Naive thymus-derived CD4-positive, alpha-beta T cell (primary cell): ENCODE measurements around the gene BCKDHB. TPM values are rescaled to one million over a fixed set of nuclear protein-coding genes. Genes with fewer than 3 reads are reported as not detected.
A peak's percentile ranks its signal among the peaks of the same experiment; 100 is the strongest.

Source experiments
- ATAC-seq: fragments of 150-1000 bp; cut with Tn5 transposase; 2 replicates; pipeline ENCODE4 v1.10.0; 2021; ENCODE audit warnings: mild to moderate bottlenecking, moderate library complexity
- CTCF ChIA-PET: fragments of 350-600 bp; sonication (Branson Sonifier 250); formaldehyde crosslinking; loops from one replicate; lab custom pipeline; 2021; ENCODE audit warnings: antibody characterized with exemption; lab: Charles Lee
- POLR2A ChIA-PET: fragments of 350-600 bp; sonication (Branson Sonifier 250); formaldehyde crosslinking; loops from one replicate; lab custom pipeline; 2021; ENCODE audit warnings: antibody characterized with exemption, inconsistent platforms; lab: Charles Lee
- DNase-seq, 9 donors: peaks; one replicate each; pipeline versions ENCODE4 v3.0.0 to v3.0.0-alpha.2; 2020 to 2022; ENCODE audit warnings: mixed read lengths in 1 of 9
- H3K27ac ChIP-seq: one replicate; pipeline ENCODE4 v1.7.0; 2013; ENCODE audit warnings: mild to moderate bottlenecking, low read depth, low read length, moderate library complexity
- H3K27me3 ChIP-seq, 2 donors: one replicate each; pipeline ENCODE4 v1.7.0; 2013; ENCODE audit warnings: low read length in 2 of 2, mild to moderate bottlenecking in 2 of 2, moderate library complexity in 2 of 2; ENCODE audit not compliant: control insufficient read depth in 2 of 2, insufficient read depth in 2 of 2
- H3K36me3 ChIP-seq, 3 experiments: 1 replicate in 2 of 3; 2 replicates in 1 of 3; pipeline ENCODE4 v1.7.0; 2013; ENCODE audit warnings: low read length in 3 of 3, mild to moderate bottlenecking in 3 of 3, moderate library complexity in 1 of 3; ENCODE audit not compliant: insufficient read depth in 3 of 3, control insufficient read depth in 2 of 3
- H3K4me1 ChIP-seq, 2 donors: one replicate each; pipeline ENCODE4 v1.7.0; 2013; ENCODE audit warnings: low read length in 2 of 2, mild to moderate bottlenecking in 2 of 2, moderate library complexity in 1 of 2; ENCODE audit not compliant: control insufficient read depth in 2 of 2, insufficient read depth in 2 of 2
- H3K4me3 ChIP-seq: 2 replicates; pipeline ENCODE4 v1.7.0; 2013; ENCODE audit warnings: mild to moderate bottlenecking, low read length
- H3K9me3 ChIP-seq, 3 experiments: 1 replicate in 2 of 3; 2 replicates in 1 of 3; pipeline ENCODE4 v1.7.0; 2013; ENCODE audit warnings: low read length in 3 of 3; ENCODE audit not compliant: control insufficient read depth in 2 of 3
- H3K27ac Mint-ChIP-seq, 9 donors: one replicate each; pipeline ENCODE4 v1.8.0; 2020 to 2022; ENCODE audit warnings: mixed read lengths in 9 of 9, mild to moderate bottlenecking in 8 of 9, moderate library complexity in 5 of 9, inconsistent platforms in 2 of 9
- H3K27me3 Mint-ChIP-seq, 5 donors: one replicate each; pipeline ENCODE4 v1.8.0; 2021 to 2022; ENCODE audit warnings: mixed read lengths in 5 of 5, mild to moderate bottlenecking in 1 of 5
- H3K36me3 Mint-ChIP-seq, 5 donors: one replicate each; pipeline ENCODE4 v1.8.0; 2020 to 2022; ENCODE audit warnings: mixed read lengths in 5 of 5, mild to moderate bottlenecking in 3 of 5, inconsistent platforms in 1 of 5
- H3K4me1 Mint-ChIP-seq, 7 donors: one replicate each; pipeline ENCODE4 v1.8.0; 2020 to 2022; ENCODE audit warnings: mixed read lengths in 7 of 7, mild to moderate bottlenecking in 3 of 7, inconsistent platforms in 1 of 7
- H3K4me3 Mint-ChIP-seq, 10 donors: one replicate each; pipeline ENCODE4 v1.8.0; 2020 to 2022; ENCODE audit warnings: mild to moderate bottlenecking in 10 of 10, mixed read lengths in 10 of 10, moderate library complexity in 6 of 10, inconsistent platforms in 2 of 10
- H3K9me3 Mint-ChIP-seq, 11 donors: one replicate each; pipeline ENCODE4 v1.8.0; 2020 to 2022; ENCODE audit warnings: mixed read lengths in 11 of 11, mild to moderate bottlenecking in 4 of 11, inconsistent platforms in 1 of 11, moderate library complexity in 1 of 11
- intact Hi-C, 2 donors: fragments of 100-400 bp; cut with micrococcal nuclease; formaldehyde crosslinking; loops; one replicate each; pipeline ENCODE4 v1.15.1; 2023
- polyA plus RNA-seq, 2 donors: library from polyadenylated mRNA; unstranded; fragments of 300-500 nt; fragmentation: Illumina TruSeq; gene quantifications; one replicate each; pipeline ENCODE4 v1.2.3, GENCODE V29; 2021
- total RNA-seq, 6 experiments: library from RNA in 5 of 6; stranded (reverse) in 5 of 6; gene quantifications; 1 replicate in 5 of 6; 2 replicates in 1 of 6; pipeline ENCODE4 v1.2.3 and lab custom pipeline; 2021 to 2026

Gene BCKDHB
- total and polyA plus RNA-seq, 7 experiments from 2014 or later, result 13.8 to 24.3 (median 18.6) TPM

DNA sequence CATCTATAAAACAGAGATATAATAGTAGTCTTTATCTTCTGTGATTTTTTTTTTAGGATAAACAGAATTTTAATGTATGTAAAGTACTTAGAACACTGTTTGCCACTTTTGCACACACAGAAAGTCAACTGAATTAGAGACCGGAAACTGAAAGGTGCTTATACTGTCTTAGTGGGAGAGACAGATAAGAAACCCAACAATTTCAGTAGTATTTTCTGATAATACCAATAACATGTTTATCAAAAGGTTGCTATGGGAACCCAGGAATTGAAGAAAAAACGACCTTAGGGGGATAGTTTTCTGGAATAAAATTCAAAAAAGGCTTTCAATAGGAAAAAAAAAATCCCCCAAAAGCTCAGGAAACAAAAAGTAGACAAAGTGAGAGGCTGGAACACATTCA is 138.6 kb downstream of the BCKDHB start:
- H3K36me3 Mint-ChIP-seq, result peaks cover 4 to 35% (median 25%) of the 10 kb centered on the region in 5 donors
- no peaks in the 10 kb centered on the region for H3K27me3 Mint-ChIP-seq
- DNase-seq, result no peak
- Histone ChIP-seq H3K27me3 (no peaks in the 10 kb centered on the region), H3K4me3 (no peak overlapping the region), H3K4me1 (no peaks in the 10 kb centered on the region), H3K36me3 (no peaks in the 10 kb centered on the region), H3K9me3 (no peaks in the 10 kb centered on the region), H3K27ac (no peak overlapping the region)
- ChIA-PET CTCF (no interaction called here), POLR2A (no interaction called here)
- H3K4me1 Mint-ChIP-seq, result peaks cover 0 to 17% (median 6%) of the 10 kb centered on the region in 7 donors
- no peak for ATAC-seq
- no peak overlapping the region for H3K4me3 Mint-ChIP-seq
- H3K9me3 Mint-ChIP-seq, result peaks cover 0 to 2% (median 0%) of the 10 kb centered on the region in 11 donors
- no peak overlapping the region for H3K27ac Mint-ChIP-seq
- intact Hi-C loops, result no loop called here

DNA sequence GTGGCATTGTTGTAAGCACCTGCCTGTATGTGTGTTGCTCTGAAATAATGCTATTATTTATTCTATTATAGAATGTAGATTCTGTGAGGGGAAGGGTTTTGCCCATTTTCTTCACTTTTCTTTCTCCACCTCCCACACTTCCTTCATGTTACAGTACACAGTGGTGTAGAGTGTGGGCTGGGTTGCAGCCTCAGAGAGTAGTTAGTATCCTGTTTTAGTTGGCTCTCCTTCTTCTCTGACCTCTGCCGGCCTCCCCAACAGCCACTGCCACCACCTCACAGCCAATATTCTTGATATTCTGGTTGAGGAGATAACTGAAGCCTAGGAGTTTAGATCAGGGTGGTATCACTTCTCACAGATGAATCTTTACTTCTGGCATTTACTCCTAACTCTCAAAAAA is 143.4 kb downstream of the BCKDHB start:
- H3K36me3 Mint-ChIP-seq, result peaks cover 0 to 26% (median 8%) of the 10 kb centered on the region in 5 donors
- peaks cover 0 to 11% (median 6%) of the 10 kb centered on the region in 7 donors for H3K4me1 Mint-ChIP-seq
- Histone ChIP-seq H3K27ac (no peak overlapping the region), H3K4me3 (no peak overlapping the region), H3K27me3 (no peaks in the 10 kb centered on the region), H3K9me3 (no peaks in the 10 kb centered on the region), H3K36me3 (no peaks in the 10 kb centered on the region), H3K4me1 (no peaks in the 10 kb centered on the region)
- POLR2A ChIA-PET, result interaction anchor here (0.7 kb wide), 1 partner anchor 16 kb away, joined by 3 read pairs; no protein-coding TSS in a partner anchor
- intact Hi-C loops, result no loop called here
- DNase-seq, result no peak
- H3K27me3 Mint-ChIP-seq, result no peaks in the 10 kb centered on the region
- H3K4me3 Mint-ChIP-seq, result no peak overlapping the region
- ATAC-seq, result no peak
- CTCF ChIA-PET, result no interaction called here
- peak overlapping the region in 1 of 9 donors; percentile 73 for H3K27ac Mint-ChIP-seq
- no peaks in the 10 kb centered on the region for H3K9me3 Mint-ChIP-seq

DNA sequence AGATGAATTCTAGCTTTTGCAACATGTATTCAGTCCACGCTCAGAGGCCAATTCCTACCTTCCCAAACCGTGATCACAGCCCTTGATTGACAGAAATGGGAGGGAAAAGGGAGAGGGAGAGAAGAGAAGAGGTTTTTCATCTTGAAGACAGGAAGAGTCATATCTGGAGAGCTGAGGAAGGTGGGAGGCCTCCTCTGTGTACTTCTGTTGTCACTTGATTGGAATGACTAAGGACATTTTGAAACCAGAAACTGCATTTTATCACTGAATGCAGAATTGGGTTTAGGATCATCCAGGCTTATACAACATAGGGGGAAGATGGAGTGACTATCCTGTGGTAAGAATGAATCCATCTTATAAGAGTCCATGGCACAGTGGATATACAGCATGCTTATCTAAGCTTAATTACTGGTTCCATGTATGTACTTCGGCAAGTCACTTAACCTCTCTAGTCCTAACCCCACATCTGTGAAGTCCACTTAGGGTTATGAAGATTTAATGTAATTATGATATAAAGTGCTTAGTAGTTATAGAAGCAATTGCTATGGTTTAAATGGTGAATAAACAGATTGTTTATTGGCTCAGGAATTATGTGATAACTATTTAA is 144.0 kb downstream of the BCKDHB start:
- no peak overlapping the region for H3K4me3 ChIP-seq
- H3K27ac Mint-ChIP-seq, result peak overlapping the region in 1 of 9 donors; percentile 73
- peaks cover 0 to 29% (median 8%) of the 10 kb centered on the region in 5 donors for H3K36me3 Mint-ChIP-seq
- H3K27me3 Mint-ChIP-seq, result no peaks in the 10 kb centered on the region
- no peak for ATAC-seq
- CTCF ChIA-PET, result no interaction called here
- no peaks in the 10 kb centered on the region for H3K36me3 ChIP-seq
- DNase-seq, result no peak
- H3K4me3 Mint-ChIP-seq, result no peak overlapping the region
- H3K9me3 Mint-ChIP-seq, result no peaks in the 10 kb centered on the region
- no peaks in the 10 kb centered on the region for H3K4me1 ChIP-seq
- peaks cover 0 to 11% (median 6%) of the 10 kb centered on the region in 7 donors for H3K4me1 Mint-ChIP-seq
- intact Hi-C loops, result no loop called here
- no peak overlapping the region for H3K27ac ChIP-seq
- POLR2A ChIA-PET, result interaction anchor here (0.7 kb wide), 1 partner anchor 16 kb away, joined by 3 read pairs; no protein-coding TSS in a partner anchor
- no peaks in the 10 kb centered on the region for H3K27me3 ChIP-seq
- H3K9me3 ChIP-seq, result no peaks in the 10 kb centered on the region

DNA sequence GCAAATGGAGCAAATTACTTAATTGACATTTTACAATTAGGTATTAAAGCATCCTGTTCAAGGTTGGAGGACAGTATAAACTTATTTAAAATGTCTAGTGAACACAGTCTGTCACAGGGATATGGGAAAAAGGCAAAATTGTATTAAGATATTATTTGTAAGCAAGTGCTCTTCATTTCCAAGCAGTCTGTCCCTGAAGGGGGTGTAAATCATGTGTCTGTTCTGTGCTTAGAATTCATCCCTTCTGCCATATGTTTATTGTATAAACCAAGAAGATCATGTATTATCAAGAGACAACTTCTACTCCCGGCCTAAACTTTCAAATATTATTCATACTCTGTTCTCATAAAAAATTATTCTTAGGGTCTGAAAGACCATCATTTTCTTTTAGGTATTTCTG is 144.8 kb downstream of the BCKDHB start:
- H3K9me3 Mint-ChIP-seq, result no peaks in the 10 kb centered on the region
- H3K27me3 ChIP-seq, result no peaks in the 10 kb centered on the region
- POLR2A ChIA-PET, result no interaction called here

DNA sequence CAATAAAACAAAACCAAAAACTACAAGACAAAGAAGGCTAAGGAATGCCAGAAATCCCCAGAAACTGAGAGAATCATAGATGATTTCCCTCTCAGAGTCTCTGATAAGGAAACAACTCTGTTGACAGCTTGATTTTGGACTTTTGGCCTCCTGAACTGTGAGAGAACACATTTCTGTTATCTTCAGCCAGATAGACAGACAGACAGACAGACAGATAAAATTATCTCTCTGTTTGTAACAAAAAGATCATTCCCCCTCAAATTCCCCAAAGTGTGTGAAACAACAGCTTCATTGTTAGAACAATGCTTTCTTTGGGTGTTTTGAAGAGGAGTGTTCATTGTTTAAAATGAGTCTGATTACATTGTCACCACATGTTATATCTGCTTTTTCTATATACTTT is 148.2 kb downstream of the BCKDHB start:
- H3K27ac ChIP-seq, result no peak overlapping the region
- ATAC-seq, result no peak

More for the DNA sequence above, 144.8 kb downstream of the BCKDHB start:
- intact Hi-C loops, result no loop called here
- DNase-seq, result no peak
- Histone ChIP-seq H3K4me3 (no peak overlapping the region), H3K36me3 (no peaks in the 10 kb centered on the region), H3K4me1 (no peaks in the 10 kb centered on the region), H3K9me3 (no peaks in the 10 kb centered on the region), H3K27ac (no peak overlapping the region)
- no peaks in the 10 kb centered on the region for H3K27me3 Mint-ChIP-seq
- H3K4me1 Mint-ChIP-seq, result peaks cover 0 to 11% (median 6%) of the 10 kb centered on the region in 7 donors
- no peak overlapping the region for H3K27ac Mint-ChIP-seq
- no peak for ATAC-seq
- CTCF ChIA-PET, result no interaction called here
- H3K36me3 Mint-ChIP-seq, result peaks cover 0 to 27% (median 8%) of the 10 kb centered on the region in 5 donors
- H3K4me3 Mint-ChIP-seq, result no peak overlapping the region

DNA sequence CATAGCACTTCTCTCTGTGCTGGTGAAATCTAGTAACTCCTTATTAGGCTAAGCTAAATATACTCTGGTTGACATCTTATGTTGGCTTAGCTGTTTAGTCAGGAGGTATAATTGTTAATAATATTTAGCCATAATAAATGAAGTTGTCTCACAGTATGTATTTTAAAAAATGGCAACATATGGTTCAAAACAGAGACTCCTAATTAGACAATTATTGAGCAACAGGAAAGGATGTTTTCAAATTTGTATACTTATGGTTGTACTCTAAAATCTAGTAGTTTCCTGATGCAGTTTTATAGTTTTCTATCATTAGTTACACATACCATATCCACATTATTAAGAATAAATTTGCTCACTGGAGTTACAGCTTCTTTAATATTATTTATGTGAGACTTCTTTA is 150.2 kb downstream of the BCKDHB start:
- peaks cover 0 to 3% (median 0%) of the 10 kb centered on the region in 11 donors for H3K9me3 Mint-ChIP-seq
- H3K27ac Mint-ChIP-seq, result no peak overlapping the region
- Histone ChIP-seq H3K4me1 (no peaks in the 10 kb centered on the region), H3K36me3 (no peaks in the 10 kb centered on the region), H3K4me3 (no peak overlapping the region), H3K27me3 (no peaks in the 10 kb centered on the region), H3K9me3 (no peaks in the 10 kb centered on the region), H3K27ac (no peak overlapping the region)
- POLR2A ChIA-PET, result no interaction called here
- intact Hi-C loops, result no loop called here
- H3K4me1 Mint-ChIP-seq, result no peaks in the 10 kb centered on the region
- ATAC-seq, result no peak
- H3K4me3 Mint-ChIP-seq, result no peak overlapping the region
- H3K27me3 Mint-ChIP-seq, result no peaks in the 10 kb centered on the region
- no peak for DNase-seq
- H3K36me3 Mint-ChIP-seq, result peaks cover 0 to 32% (median 13%) of the 10 kb centered on the region in 5 donors
- CTCF ChIA-PET, result no interaction called here

More for the DNA sequence above, 148.2 kb downstream of the BCKDHB start:
- Mint-ChIP-seq H3K27me3 (no peaks in the 10 kb centered on the region), H3K9me3 (peaks cover 0 to 3% (median 0%) of the 10 kb centered on the region in 11 donors), H3K36me3 (peaks cover 0 to 33% (median 13%) of the 10 kb centered on the region in 5 donors), H3K27ac (no peak overlapping the region), H3K4me3 (no peak overlapping the region), H3K4me1 (peaks cover 0 to 10% (median 0%) of the 10 kb centered on the region in 7 donors)
- no peaks in the 10 kb centered on the region for H3K36me3 ChIP-seq
- H3K4me1 ChIP-seq, result no peaks in the 10 kb centered on the region
- no peak overlapping the region for H3K4me3 ChIP-seq
- intact Hi-C loops, result no loop called here
- no peaks in the 10 kb centered on the region for H3K9me3 ChIP-seq
- no peak for DNase-seq
- CTCF ChIA-PET, result no interaction called here
- POLR2A ChIA-PET, result no interaction called here
- H3K27me3 ChIP-seq, result no peaks in the 10 kb centered on the region

DNA sequence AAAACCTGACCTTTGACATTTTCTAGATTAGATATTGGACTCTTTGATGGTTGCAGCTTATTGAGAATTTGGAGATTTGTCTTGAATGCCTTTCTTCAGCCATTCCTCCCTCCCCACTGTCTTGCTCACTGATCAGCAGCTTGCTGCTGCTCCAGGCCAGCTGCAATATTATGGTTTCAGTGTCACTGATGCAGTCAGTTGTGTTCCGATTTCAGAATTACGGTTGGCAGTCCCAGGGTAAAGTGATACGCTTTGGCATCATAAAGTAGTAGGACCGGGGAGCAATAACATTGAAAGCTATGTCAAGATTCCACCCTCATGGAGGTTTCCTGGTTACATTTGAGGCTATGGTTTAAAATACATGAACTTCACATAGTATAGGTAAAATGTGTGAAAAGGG is 152.6 kb downstream of the BCKDHB start:
- H3K36me3 ChIP-seq, result no peaks in the 10 kb centered on the region
- no peaks in the 10 kb centered on the region for H3K9me3 ChIP-seq
- no peaks in the 10 kb centered on the region for H3K4me1 ChIP-seq
- Mint-ChIP-seq H3K4me3 (no peak overlapping the region), H3K27ac (no peak overlapping the region), H3K36me3 (peaks cover 0 to 38% (median 14%) of the 10 kb centered on the region in 5 donors), H3K9me3 (peaks cover 0 to 3% (median 0%) of the 10 kb centered on the region in 11 donors), H3K27me3 (no peaks in the 10 kb centered on the region), H3K4me1 (no peaks in the 10 kb centered on the region)
- DNase-seq (no peak), ATAC-seq (no peak)
- no peak overlapping the region for H3K4me3 ChIP-seq
- no peaks in the 10 kb centered on the region for H3K27me3 ChIP-seq
- ChIA-PET POLR2A (no interaction called here), CTCF (no interaction called here)
- intact Hi-C loops, result no loop called here
- H3K27ac ChIP-seq, result no peak overlapping the region
